ENCODE results near the gene RAP1GAP2.

RAP1GAP2 gene

GRCh38 chr17:2885733-2886132 is 89.5 kb downstream of the RAP1GAP2 start:
- no peak for DNase-seq (ENCODE audit: low spot score)

GRCh38 chr17:2888326-2888725 is 92.1 kb downstream of the RAP1GAP2 start:
- no peak for DNase-seq (ENCODE audit: low spot score)

GRCh38 chr17:2889256-2889655 is 93.0 kb downstream of the RAP1GAP2 start:
- no peak for DNase-seq (ENCODE audit: low spot score)

GRCh38 chr17:2890778-2891177 is 94.5 kb downstream of the RAP1GAP2 start:
- DNase-seq (ENCODE audit: low spot score): peak; percentile 74

GRCh38 chr17:2892305-2892971 is 96.2 kb downstream of the RAP1GAP2 start:
- peak; percentile 86 for DNase-seq (ENCODE audit: low spot score)

- DNase-seq (ENCODE audit: low spot score): peak; percentile 89
Measured at GRCh38 chr17:2893422-2893914, 97.2 kb downstream of the RAP1GAP2 start.

- no peak for DNase-seq (ENCODE audit: low spot score)
Measured at GRCh38 chr17:2894782-2895181, 98.5 kb downstream of the RAP1GAP2 start.

GRCh38 chr17:2897605-2898004 is 101.4 kb downstream of the RAP1GAP2 start:
- no peak for DNase-seq (ENCODE audit: low spot score)

- DNase-seq (ENCODE audit: low spot score): no peak
Measured at GRCh38 chr17:2898255-2898926, 102.2 kb downstream of the RAP1GAP2 start.

- peak; percentile 34 for DNase-seq (ENCODE audit: low spot score)
Measured at GRCh38 chr17:2899906-2900305, 103.7 kb downstream of the RAP1GAP2 start.

- DNase-seq (ENCODE audit: low spot score): no peak
Measured at GRCh38 chr17:2900842-2901241, 104.6 kb downstream of the RAP1GAP2 start.

GRCh38 chr17:2901582-2901981 is 105.3 kb downstream of the RAP1GAP2 start:
- no peak for DNase-seq (ENCODE audit: low spot score)

- no peak for DNase-seq (ENCODE audit: low spot score)
Measured at GRCh38 chr17:2902546-2902945, 106.3 kb downstream of the RAP1GAP2 start.

- DNase-seq (ENCODE audit: low spot score): no peak
Measured at GRCh38 chr17:2903193-2903974, 107.1 kb downstream of the RAP1GAP2 start.

GRCh38 chr17:2904135-2904534 is 107.9 kb downstream of the RAP1GAP2 start:
- DNase-seq (ENCODE audit: low spot score): no peak

- DNase-seq (ENCODE audit: low spot score): no peak
Measured at GRCh38 chr17:2905269-2905668, 109.0 kb downstream of the RAP1GAP2 start.

- no peak for DNase-seq (ENCODE audit: low spot score)
Measured at GRCh38 chr17:2905696-2906501, 109.7 kb downstream of the RAP1GAP2 start.

- no peak for DNase-seq (ENCODE audit: low spot score)
Measured at GRCh38 chr17:2906901-2907300, 110.7 kb downstream of the RAP1GAP2 start.

- no peak for DNase-seq (ENCODE audit: low spot score)
Measured at GRCh38 chr17:2909175-2909845, 113.1 kb downstream of the RAP1GAP2 start.

GRCh38 chr17:2909846-2910234 is 113.6 kb downstream of the RAP1GAP2 start:
- no peak for DNase-seq (ENCODE audit: low spot score)

GRCh38 chr17:2911035-2911754 is 115.0 kb downstream of the RAP1GAP2 start:
- no peak for DNase-seq (ENCODE audit: low spot score)

Measured in LoVo (cell line).